SIG-M5 (cell line): Measurements from ENCODE around the gene KLHDC1.

Source experiments
- DNase-seq: peaks from one replicate; lab custom pipeline; 2025; lab: John Stamatoyannopoulos, UW

Gene KLHDC1

DNA sequence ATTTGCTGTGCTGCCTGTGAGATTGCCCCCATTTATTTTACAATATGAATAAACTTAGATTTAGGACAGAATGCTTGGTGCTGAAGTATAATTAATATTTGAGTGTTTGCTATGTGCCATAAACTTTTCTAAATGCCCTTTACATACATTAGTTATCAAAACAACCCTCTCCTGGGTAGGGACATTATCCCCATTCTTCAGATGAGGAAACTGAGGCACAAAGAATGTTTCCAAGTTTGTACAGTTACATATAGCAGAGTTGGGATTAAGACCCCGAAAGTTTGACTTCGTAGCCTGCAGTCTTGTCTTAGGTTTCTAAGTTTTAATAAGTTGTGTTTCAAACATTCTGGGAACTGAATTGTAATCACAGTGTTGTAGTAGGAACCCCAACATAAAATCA is 93.4 kb downstream of the KLHDC1 start:
- DNase-seq, result no peak

DNA sequence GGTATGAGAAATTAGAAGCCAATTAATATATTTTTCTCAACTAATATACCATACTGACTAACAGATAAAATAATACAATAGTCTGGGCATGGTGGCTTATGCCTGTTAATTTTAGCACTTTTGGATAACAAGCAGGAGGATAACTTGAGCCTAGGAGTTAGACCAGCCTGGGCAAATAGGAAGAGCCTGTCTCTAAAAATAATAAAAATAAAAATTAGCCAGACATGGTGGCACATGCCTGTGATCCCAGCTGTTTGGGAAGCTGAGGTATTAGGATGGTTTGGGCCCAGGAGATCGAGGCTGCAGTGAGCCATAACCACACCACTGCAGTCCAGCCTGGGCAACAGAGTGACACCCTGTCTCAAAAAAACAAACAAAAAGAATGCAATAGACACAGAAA is 99.7 kb downstream of the KLHDC1 start:
- DNase-seq, result no peak

DNA sequence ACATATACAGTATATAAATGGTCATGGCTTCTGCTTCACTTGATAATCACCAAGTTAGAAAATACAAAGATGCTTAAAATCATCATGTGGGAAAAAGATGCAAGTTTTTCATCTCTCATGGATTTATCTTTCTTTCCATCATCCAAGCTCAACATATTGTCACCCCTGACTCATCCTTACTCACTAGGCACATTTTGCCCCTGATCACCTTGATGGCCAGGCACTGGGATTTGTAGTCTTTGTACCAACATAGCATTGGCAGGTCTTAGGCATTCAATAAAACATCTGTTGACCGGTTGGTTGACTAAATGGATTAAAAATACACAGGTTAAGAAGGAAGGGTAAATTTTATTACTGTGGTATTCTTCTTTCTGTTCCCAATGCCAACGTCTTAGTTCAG is 103.1 kb downstream of the KLHDC1 start:
- no peak for DNase-seq
